ENCODE results near the gene DGKE.

GRCh38 chr17:56819431-56820145 is 14.4 kb upstream of the DGKE start:
- TF ChIP-seq, protein P1, sequence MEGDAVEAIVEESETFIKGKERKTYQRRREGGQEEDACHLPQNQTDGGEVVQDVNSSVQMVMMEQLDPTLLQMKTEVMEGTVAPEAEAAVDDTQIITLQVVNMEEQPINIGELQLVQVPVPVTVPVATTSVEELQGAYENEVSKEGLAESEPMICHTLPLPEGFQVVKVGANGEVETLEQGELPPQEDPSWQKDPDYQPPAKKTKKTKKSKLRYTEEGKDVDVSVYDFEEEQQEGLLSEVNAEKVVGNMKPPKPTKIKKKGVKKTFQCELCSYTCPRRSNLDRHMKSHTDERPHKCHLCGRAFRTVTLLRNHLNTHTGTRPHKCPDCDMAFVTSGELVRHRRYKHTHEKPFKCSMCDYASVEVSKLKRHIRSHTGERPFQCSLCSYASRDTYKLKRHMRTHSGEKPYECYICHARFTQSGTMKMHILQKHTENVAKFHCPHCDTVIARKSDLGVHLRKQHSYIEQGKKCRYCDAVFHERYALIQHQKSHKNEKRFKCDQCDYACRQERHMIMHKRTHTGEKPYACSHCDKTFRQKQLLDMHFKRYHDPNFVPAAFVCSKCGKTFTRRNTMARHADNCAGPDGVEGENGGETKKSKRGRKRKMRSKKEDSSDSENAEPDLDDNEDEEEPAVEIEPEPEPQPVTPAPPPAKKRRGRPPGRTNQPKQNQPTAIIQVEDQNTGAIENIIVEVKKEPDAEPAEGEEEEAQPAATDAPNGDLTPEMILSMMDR (IDR thresholded peaks at IDR 0.05): peak; percentile 92
- no peak for TF ChIP-seq TCF7L2 (IDR thresholded peaks at IDR 0.05; ENCODE audit: low read depth, low read length)
- no peak for TF ChIP-seq REST (IDR thresholded peaks at IDR 0.05; ENCODE audit: insufficient read depth in 1 of 2, low read depth in 2 of 2, low read length in 1 of 2)
- TF ChIP-seq POLR2AphosphoS5 (IDR thresholded peaks at IDR 0.05; ENCODE audit: low read depth, low read length): no peak
- no peak for TF ChIP-seq SIN3A (IDR thresholded peaks at IDR 0.05; ENCODE audit: borderline replicate concordance, insufficient read depth, low read depth, low read length)
